Stomach (tissue), 9 donors: ENCODE measurements around the gene FJX1. TPM values are rescaled to one million over a fixed set of nuclear protein-coding genes. Genes with fewer than 3 reads are reported as not detected.

Experiments
- DNase-seq, 2 donors: peaks; one replicate each; pipeline versions ENCODE4 v3.0.0 to v3.0.0-alpha.2; 2013 to 2019
- H3K27ac ChIP-seq, 5 donors: fragments of 200-600 bp in 4 of 5; sonication (generic) in 4 of 5; one replicate each; pipeline ENCODE4 v1.5.1; 2013 to 2019; ENCODE audit warnings: mild to moderate bottlenecking in 1 of 5, moderate library complexity in 1 of 5
- H3K27me3 ChIP-seq, 3 donors: fragments of 200-600 bp; sonication (generic); one replicate each; pipeline ENCODE4 v1.5.1; 2017 to 2019; ENCODE audit warnings: mixed run types in 1 of 3
- H3K36me3 ChIP-seq, 4 donors: fragments of 200-600 bp; sonication (generic); 1 replicate in 3 of 4; 2 replicates in 1 of 4; pipeline ENCODE4 v1.5.1; 2016 to 2019
- H3K4me1 ChIP-seq, 4 donors: fragments of 200-600 bp; sonication (generic); one replicate each; pipeline ENCODE4 v1.5.1; 2016 to 2019
- H3K4me3 ChIP-seq, 4 donors: fragments of 200-600 bp; sonication (generic) in 3 of 4; one replicate each; pipeline ENCODE4 v1.5.1; 2016 to 2019; ENCODE audit warnings: mild to moderate bottlenecking in 1 of 4
- H3K9me3 ChIP-seq, 4 donors: fragments of 200-600 bp; sonication (generic); one replicate each; pipeline ENCODE4 v1.5.1; 2016 to 2019
- EP300 ChIP-seq: sonication (generic); formaldehyde crosslinking; IDR thresholded peaks from one replicate; pipeline ENCODE4 v1.6.1; 2017; ENCODE audit warnings: antibody characterized with exemption
- POLR2A ChIP-seq, 4 donors: fragments of 450-650 bp; IDR thresholded peaks; one replicate each; pipeline ENCODE4 v1.6.1; 2016; ENCODE audit warnings: antibody characterized with exemption in 4 of 4, control low read depth in 2 of 4, mild to moderate bottlenecking in 1 of 4, moderate library complexity in 1 of 4
- POLR2AphosphoS5 ChIP-seq, 3 donors: sonication (generic); formaldehyde crosslinking; IDR thresholded peaks; one replicate each; pipeline ENCODE4 v1.6.1; 2016; ENCODE audit warnings: antibody characterized with exemption in 3 of 3
- WGBS, 5 donors: extraction: QIAGEN DNeasy Blood & Tissue Kit in 3 of 5; methylation state at CpG; one replicate each; pipeline versions ENCODE4 v1.1.5 to v1.1.7; 2013 to 2018; 5-methylcytosine and 5-hydroxymethylcytosine counted together
- intact Hi-C: fragments of 100-400 bp; cut with DNase I; formaldehyde crosslinking; loops from one replicate; pipeline ENCODE4 v1.15.1; 2023; ENCODE audit warnings: low total_unique reads
- polyA plus RNA-seq, 3 donors: library from polyadenylated mRNA; stranded (reverse); fragments of 200-250 nt; gene quantifications; one replicate each; pipeline ENCODE4 v1.2.3, GENCODE V29; 2013
- total RNA-seq, 5 donors: library from RNA; depleted of rRNA; stranded (reverse); fragments of >200 nt; gene quantifications; one replicate each; pipeline versions ENCODE4 v1.1.0 to v1.2.3, GENCODE V29; 2014 to 2016
- TF ChIP-seq, protein P1 (sequence below), 7 experiments: fragments of 450-650 bp in 4 of 7; fragments of 200-600 bp in 3 of 7; sonication (generic) in 3 of 7; IDR thresholded peaks; one replicate each; pipeline ENCODE4 v1.5.1; 2016 to 2019; ENCODE audit warnings: antibody characterized with exemption in 7 of 7, control low read depth in 2 of 7, mild to moderate bottlenecking in 1 of 7
- donor health status: healthy with polysubstance abuse.
- donor health status: Bipolar disorder and iron deficiency.
- donor health status: healthy.

FJX1 gene
- total and polyA plus RNA-seq, 8 donors: 0.45 to 5.2 (median 3.1) TPM; not detected in 2

DNA sequence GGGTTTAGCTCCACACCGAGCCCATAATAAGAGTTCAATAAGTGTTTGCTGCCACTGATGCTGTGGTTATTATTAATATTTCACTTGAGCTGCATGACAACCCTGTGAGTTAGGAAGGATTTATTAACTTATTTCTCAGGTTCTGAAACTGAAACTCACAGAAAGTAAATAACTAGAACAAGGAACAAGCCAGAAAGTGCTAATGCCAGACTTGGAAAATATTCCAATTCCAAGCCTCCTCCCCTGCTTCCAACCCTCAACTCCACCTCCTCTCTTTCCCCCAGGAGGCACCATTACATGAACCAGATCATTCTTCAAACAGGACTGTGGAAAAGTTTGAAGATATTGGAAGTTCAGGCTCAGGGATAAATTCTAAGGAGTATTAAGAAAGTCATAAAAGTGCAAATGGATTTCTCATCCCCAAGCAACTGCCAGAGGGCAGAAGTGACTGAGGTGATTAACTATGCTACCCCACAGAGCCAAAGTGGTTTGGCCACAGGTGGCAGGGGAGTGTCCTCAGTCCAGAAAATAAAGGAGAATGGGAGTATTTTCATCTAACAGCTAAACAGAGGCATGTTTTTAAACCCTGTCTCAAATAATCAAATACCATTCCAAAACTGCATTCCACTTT lies 3.2 kb upstream of the FJX1 start:
- H3K4me3 ChIP-seq: no peak overlapping the region
- 32 to 67% (median 48%) methylated on average over 1 of the region's 1 CpG for WGBS, 5 donors
- intact Hi-C loops: loop anchor here (5.0 to 10.0 kb wide), 3 partner anchors 200 to 652 kb away; no protein-coding TSS in a partner anchor
- H3K9me3 ChIP-seq: no peaks in the 10 kb centered on the region
- H3K36me3 ChIP-seq: no peaks in the 10 kb centered on the region
- H3K4me1 ChIP-seq: peaks cover 15 to 28% (median 26%) of the 10 kb centered on the region in 4 donors
- peaks cover 0 to 70% (median 25%) of the 10 kb centered on the region in 3 donors for H3K27me3 ChIP-seq
- no peak for TF ChIP-seq POLR2AphosphoS5 (IDR thresholded peaks at IDR 0.05)
- TF ChIP-seq POLR2A (IDR thresholded peaks at IDR 0.05): no peak
- peak in 1 of 2 donors; percentile 24 for DNase-seq
- H3K27ac ChIP-seq: no peak overlapping the region

DNA sequence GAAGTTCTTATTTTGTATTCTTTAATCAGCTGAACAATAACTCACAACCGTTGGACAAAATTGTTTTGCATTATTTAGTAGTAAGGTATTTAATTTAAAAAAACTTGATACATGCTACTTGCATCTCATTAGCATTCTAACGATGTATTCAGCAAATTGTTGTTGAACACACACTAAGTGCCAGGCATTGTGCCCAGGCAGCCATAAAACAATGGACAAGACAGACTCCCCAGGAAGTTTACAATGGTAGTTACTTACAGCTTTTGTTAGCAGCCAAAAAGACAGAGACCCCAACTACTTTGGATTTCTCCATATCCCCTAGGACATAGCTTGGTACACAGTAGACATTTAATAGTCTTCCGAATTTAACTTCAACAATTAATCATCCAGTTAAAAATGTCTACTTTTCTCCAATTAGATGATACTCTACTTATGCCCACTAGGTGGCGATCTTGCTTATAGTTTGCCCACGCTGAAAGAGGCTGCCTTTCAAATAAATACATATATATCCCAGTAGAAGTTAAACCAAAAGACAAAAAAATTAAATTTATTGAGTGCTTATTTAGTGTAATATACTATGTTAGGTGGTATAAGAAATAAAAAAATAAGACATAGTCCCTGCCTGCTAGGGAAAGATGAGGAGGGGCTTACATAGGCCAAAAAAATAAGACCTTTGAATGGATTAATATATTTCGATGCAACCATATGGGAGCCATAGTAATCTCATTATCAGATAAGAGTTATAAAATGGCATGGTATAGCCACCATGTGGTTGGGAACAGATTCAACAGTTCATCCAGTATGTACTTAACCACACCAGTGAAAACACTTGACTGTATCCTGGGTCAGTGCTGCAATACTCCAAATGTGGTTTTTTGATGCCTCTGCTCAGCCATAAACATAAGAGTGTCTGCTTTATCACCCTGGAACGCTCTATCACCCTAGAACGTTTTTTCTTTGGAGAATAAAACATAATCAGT lies 2.0 kb upstream of the FJX1 start:
- Histone ChIP-seq H3K4me3 (no peak overlapping the region), H3K27ac (no peak overlapping the region), H3K9me3 (no peaks in the 10 kb centered on the region), H3K27me3 (peaks cover 0 to 71% (median 36%) of the 10 kb centered on the region in 3 donors), H3K36me3 (no peaks in the 10 kb centered on the region), H3K4me1 (peaks cover 17 to 37% (median 31%) of the 10 kb centered on the region in 4 donors)
- TF ChIP-seq, protein P1, sequence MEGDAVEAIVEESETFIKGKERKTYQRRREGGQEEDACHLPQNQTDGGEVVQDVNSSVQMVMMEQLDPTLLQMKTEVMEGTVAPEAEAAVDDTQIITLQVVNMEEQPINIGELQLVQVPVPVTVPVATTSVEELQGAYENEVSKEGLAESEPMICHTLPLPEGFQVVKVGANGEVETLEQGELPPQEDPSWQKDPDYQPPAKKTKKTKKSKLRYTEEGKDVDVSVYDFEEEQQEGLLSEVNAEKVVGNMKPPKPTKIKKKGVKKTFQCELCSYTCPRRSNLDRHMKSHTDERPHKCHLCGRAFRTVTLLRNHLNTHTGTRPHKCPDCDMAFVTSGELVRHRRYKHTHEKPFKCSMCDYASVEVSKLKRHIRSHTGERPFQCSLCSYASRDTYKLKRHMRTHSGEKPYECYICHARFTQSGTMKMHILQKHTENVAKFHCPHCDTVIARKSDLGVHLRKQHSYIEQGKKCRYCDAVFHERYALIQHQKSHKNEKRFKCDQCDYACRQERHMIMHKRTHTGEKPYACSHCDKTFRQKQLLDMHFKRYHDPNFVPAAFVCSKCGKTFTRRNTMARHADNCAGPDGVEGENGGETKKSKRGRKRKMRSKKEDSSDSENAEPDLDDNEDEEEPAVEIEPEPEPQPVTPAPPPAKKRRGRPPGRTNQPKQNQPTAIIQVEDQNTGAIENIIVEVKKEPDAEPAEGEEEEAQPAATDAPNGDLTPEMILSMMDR (IDR thresholded peaks at IDR 0.05): peak in 5 of 7 experiments; percentile 47 to 89 (median 75)
- TF ChIP-seq EP300: no peak
- peak in 1 of 2 donors; percentile 85 for DNase-seq
- intact Hi-C loops: loop anchor here (5.0 to 10.0 kb wide), 3 partner anchors 199 to 651 kb away; no protein-coding TSS in a partner anchor
- WGBS, 5 donors: 22 to 27% (median 24%) methylated on average over 8 of the region's 8 CpGs

DNA sequence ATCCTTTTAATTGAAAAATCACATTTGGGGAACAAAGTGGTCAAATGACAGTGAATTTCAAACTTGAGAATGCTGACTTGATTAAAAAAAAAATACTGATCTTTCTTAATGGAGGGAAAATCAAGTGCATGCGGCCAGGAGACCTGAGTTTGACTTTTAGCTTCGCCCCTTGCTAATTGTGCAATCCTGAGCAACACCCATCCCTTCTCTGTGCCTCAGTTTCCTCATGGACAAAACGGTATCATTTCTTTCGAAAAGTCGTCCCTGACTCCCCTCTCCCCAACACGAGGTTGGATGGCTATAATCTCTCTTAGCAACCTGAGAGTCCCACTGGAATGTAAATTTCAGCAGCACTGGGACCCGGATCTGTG lies 959 bp upstream of the FJX1 start:
- Histone ChIP-seq H3K9me3 (no peaks in the 10 kb centered on the region), H3K4me1 (peaks cover 17 to 48% (median 36%) of the 10 kb centered on the region in 4 donors), H3K36me3 (no peaks in the 10 kb centered on the region), H3K4me3 (peak overlapping the region in 2 of 4 donors; percentile 65 to 77), H3K27ac (peak overlapping the region in 3 of 5 donors; percentile 76 to 86 (median 81)), H3K27me3 (peaks cover 0 to 78% (median 47%) of the 10 kb centered on the region in 3 donors)
- intact Hi-C loops: loop anchor here (5.0 to 10.0 kb wide), 3 partner anchors 198 to 650 kb away; no protein-coding TSS in a partner anchor
- no peak for TF ChIP-seq POLR2AphosphoS5 (IDR thresholded peaks at IDR 0.05)
- no peak for TF ChIP-seq POLR2A (IDR thresholded peaks at IDR 0.05)
- TF ChIP-seq, protein P1 (IDR thresholded peaks at IDR 0.05): no peak
- no peak for TF ChIP-seq EP300
- no peak for DNase-seq
- WGBS, 5 donors: 53 to 62% (median 58%) methylated on average over 7 of the region's 7 CpGs

DNA sequence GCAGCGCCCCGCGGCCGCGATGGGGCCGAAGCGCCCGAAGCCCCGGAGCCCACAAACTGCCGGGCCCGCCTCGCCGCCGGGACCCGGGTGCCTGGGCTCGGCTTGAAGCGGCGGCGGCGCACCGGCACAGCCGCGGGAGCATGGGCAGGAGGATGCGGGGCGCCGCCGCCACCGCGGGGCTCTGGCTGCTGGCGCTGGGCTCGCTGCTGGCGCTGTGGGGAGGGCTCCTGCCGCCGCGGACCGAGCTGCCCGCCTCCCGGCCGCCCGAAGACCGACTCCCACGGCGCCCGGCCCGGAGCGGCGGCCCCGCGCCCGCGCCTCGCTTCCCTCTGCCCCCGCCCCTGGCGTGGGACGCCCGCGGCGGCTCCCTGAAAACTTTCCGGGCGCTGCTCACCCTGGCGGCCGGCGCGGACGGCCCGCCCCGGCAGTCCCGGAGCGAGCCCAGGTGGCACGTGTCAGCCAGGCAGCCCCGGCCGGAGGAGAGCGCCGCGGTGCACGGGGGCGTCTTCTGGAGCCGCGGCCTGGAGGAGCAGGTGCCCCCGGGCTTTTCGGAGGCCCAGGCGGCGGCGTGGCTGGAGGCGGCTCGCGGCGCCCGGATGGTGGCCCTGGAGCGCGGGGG lies 346 bp downstream of the FJX1 start:
- Histone ChIP-seq H3K27me3 (peaks cover 0 to 80% (median 49%) of the 10 kb centered on the region in 3 donors), H3K9me3 (no peaks in the 10 kb centered on the region), H3K27ac (peak overlapping the region in 4 of 5 donors; percentile 49 to 86 (median 78)), H3K4me1 (peaks cover 17 to 49% (median 37%) of the 10 kb centered on the region in 4 donors), H3K4me3 (peak overlapping the region; percentile 60 to 77 (median 63)), H3K36me3 (no peaks in the 10 kb centered on the region)
- no peak for TF ChIP-seq POLR2A (IDR thresholded peaks at IDR 0.05)
- no peak for TF ChIP-seq POLR2AphosphoS5 (IDR thresholded peaks at IDR 0.05)
- TF ChIP-seq EP300: no peak
- TF ChIP-seq, protein P1 (IDR thresholded peaks at IDR 0.05): no peak
- intact Hi-C loops: loop anchor here (5.0 to 10.0 kb wide), 3 partner anchors 196 to 649 kb away; no protein-coding TSS in a partner anchor
- 0 to 1% (median 0%) methylated on average over 49 to 89 of the region's 91 CpGs; no CpG with 5 or more reads in 1 of the 5 donors for WGBS, 5 donors
- DNase-seq: no peak
